GM18951 (cell line): ENCODE results near the gene EGLN1.
"Not testable (repeated sequence)": the region's sequence is repeated elsewhere in the genome, so short reads cannot be mapped to it uniquely, and the experiment has no call there.

ENCODE experiments used
- POLR2A ChIP-seq: IDR thresholded peaks from 4 replicates; pipeline ENCODE4 v1.6.1; 2011; ENCODE audit warnings: mild to moderate bottlenecking; ENCODE audit not compliant: insufficient read length, insufficient read depth; ENCODE audit errors: extremely low read depth
- in situ Hi-C: fragments of 300-500 bp; cut with MboI; formaldehyde crosslinking; loops from one replicate; pipeline ENCODE4 v1.12.0; 2022; ENCODE audit warnings: low sequenced_read_pairs, mixed read lengths, inconsistent platforms; ENCODE audit not compliant: unreplicated experiment

EGLN1 gene

DNA sequence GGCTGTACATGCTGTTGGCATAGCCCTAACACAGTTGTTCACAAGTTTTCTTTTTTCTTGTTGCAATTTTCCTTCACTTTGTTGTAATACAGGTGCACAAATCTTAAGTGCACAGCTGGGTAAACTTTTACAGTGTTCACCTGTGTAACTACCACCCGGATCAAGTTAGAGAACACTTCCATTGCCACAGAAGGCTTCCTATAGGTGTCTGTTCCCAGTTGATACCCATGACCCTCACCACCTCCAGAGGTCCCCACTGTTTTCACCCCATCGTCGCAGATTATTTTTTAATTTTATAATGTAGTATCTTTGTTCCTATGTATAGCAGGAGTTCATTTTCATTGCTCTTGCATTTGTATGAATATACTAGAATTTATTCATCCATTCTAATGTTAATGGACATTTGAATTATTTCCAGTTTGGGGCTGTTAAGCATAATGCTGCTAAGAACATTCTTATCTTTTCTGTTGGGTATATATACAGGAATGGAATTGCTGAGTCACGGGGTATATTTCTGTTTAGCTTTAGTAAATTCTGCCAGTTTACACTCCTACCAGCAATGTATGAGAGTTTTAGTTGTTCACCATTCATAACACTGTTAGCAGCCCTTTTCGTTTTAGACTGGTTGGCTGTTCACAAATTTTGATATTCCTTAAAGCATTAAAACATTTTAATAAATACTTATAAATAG is 67.6 kb downstream of the EGLN1 start:
- in situ Hi-C loops: loop anchor here (5.0 to 10.0 kb wide), 2 partner anchors 220 to 248 kb away; no protein-coding TSS in a partner anchor
- no peak for TF ChIP-seq POLR2A

DNA sequence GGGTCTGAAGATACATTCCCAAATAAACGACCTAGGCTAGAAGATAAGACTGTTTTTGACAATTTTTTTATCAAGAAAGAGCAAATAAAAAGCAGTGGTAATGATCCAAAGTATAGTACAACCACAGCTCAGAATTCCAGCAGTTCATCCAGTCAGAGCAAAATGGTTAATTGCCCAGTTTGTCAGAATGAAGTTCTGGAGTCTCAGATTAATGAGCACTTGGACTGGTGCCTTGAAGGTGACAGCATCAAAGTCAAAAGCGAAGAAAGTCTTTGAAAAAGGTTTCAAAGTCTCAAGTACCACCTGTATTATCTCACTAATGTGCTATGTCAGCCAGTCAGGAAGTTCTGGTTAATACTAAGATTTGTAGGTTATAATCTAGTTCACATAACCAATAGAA is 69.0 kb downstream of the EGLN1 start:
- in situ Hi-C loops: loop anchor here (10.0 kb wide), 1 partner anchor 222 kb away; no protein-coding TSS in a partner anchor
- no peak for TF ChIP-seq POLR2A

DNA sequence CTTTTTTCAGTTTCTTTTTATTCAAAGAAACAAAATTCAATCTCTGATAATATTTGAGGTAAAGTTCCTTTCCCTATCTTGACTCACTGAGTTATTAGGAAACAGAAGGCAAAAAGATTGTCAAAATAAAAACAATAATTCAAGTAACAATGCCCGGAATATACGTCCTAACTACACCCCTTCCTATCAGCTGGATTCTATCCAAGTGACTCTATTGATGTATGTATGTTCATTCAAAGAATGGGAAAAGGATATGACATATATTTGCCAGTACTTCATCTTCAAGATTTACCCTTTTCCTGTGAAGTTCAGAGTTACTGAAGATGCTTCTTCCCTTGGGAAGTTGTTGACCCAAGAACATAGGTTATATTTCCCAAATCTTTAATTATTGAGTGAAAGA is 70.3 kb downstream of the EGLN1 start:
- in situ Hi-C loops: loop anchor here (10.0 kb wide), 1 partner anchor 223 kb away; no protein-coding TSS in a partner anchor
- no peak for TF ChIP-seq POLR2A

DNA sequence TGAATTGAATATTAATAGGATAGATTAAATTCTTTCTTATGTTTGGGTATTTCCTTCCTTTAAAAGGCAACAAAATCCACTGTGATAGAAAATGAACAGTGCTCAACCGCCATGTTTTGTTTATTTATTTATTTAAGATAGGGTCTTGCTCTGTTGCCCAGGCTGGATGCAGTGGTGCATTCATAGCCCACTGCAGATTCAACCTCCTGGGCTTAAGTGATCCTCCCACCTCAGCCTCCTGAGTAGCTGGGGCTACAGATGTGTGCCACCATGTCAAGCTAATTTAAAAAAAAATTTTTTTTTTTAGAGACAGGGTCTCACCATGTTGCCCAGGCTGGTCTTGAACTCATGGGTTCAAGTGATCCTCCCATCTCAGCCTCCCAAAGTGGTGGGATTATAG is 73.2 kb downstream of the EGLN1 start:
- in situ Hi-C loops: not testable (repeated sequence)

DNA sequence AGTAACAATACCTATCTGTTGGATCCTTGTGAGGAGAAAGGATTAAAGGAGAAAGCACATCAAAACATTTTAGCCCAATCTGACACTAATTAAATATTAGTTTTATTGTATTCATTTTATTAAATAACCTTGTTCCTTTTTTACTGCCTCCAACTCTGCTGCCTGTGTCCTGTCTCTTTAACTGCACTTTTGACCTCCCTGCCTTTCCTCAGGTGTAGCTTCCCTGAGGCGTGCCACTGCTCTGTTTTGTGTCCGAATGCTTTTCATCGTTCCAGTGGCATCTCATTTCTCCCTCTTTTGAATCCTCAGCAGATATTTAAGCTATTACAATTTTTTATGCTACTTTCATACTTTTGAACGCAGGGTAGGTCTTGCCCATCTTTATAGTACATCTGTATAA is 73.6 kb downstream of the EGLN1 start:
- no peak for TF ChIP-seq POLR2A
- in situ Hi-C loops: no loop called here

DNA sequence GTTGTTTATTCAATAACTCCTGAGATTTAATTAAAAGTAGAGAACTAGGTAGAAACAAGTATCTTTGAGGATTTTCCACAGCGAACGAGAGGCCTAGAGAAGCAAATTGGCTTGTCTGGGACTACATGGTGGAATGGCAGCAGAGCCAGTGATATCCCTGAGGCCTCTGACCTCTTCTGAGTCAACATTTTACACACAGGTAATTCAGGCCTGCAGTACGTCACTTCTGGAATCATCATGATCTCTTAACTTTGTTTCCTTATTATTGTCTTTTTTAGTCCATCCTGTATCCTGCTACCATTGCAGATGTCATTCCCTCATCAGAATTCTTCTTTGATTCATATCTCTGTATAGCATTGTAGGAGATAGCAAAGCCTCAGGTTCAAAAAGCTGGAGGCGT is 74.1 kb downstream of the EGLN1 start:
- in situ Hi-C loops: no loop called here
- TF ChIP-seq POLR2A: no peak

DNA sequence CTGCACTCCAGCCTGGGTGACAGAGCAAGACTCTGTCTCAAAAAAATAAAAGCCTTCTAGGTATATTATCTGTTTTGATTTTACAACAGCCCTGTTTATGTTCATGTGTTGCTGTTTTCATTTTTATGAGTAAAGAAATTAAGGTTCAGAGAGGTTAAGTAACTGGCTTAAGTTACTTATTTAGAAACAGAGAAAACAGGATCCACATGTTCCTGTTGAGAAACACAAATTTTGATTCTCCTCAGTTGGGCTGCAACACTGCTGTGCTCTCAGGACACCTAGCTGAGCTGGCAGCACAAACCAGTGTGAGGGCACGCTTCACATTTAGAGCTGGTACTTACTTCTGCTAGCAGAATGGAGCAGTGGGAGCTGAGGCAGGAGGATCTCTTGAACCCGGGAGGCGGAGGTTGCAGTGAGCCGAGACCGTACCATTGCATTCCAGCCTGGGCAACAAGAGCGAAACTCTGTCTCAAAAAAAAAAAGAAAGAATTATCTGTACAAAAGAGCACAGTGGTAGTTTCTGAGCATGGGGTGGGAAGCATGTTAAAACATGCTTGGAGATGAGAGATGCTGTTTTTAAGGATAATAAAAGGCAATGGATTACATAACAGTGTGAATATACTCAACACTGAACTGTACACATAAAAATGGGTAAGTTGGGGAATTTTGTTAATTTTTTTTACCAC is 81.6 kb downstream of the EGLN1 start:
- TF ChIP-seq POLR2A: no peak
- in situ Hi-C loops: no loop called here

DNA sequence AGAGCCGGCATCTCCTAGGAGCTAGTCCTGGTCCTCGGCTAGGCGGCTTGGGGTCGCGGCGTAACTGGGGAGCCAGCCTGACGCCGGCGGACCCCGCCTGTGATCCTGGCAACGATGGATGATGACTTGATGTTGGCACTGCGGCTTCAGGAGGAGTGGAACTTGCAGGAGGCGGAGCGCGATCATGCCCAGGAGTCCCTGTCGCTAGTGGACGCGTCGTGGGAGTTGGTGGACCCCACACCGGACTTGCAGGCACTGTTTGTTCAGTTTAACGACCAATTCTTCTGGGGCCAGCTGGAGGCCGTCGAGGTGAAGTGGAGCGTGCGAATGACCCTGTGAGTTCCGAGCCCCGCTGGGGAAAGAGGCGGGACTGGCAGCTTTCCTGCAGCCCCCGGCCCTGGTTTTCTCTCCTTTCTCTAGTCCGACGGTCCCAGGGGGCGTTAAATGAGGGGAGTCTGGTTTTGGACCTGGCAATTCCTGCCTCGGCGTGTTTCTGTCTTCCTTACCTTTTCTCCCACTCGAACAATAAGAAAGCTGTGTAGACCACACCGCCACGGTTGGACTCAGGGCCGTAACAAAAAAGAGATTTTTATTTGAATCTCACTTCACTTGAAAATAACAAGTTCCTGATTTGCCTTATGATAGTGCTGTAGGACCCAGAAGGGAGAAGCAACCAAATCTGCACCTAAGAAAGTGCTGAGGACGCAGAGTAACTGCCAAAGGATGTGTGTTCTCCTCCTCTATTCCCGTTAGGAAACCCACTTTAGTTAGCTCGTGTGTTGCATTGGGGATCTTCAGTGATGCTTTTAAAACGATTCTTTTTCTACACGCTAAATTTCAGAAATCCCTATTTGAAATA is 83.6 kb downstream of the EGLN1 start, which contains the start of gene SPRTN:
Gene SPRTN (plus strand): TSS at position 24 of the 859 bp plus-strand sequence. CDS start 91 bp downstream, at position 115.
- in situ Hi-C loops: no loop called here
- TF ChIP-seq POLR2A: peak; percentile 42

DNA sequence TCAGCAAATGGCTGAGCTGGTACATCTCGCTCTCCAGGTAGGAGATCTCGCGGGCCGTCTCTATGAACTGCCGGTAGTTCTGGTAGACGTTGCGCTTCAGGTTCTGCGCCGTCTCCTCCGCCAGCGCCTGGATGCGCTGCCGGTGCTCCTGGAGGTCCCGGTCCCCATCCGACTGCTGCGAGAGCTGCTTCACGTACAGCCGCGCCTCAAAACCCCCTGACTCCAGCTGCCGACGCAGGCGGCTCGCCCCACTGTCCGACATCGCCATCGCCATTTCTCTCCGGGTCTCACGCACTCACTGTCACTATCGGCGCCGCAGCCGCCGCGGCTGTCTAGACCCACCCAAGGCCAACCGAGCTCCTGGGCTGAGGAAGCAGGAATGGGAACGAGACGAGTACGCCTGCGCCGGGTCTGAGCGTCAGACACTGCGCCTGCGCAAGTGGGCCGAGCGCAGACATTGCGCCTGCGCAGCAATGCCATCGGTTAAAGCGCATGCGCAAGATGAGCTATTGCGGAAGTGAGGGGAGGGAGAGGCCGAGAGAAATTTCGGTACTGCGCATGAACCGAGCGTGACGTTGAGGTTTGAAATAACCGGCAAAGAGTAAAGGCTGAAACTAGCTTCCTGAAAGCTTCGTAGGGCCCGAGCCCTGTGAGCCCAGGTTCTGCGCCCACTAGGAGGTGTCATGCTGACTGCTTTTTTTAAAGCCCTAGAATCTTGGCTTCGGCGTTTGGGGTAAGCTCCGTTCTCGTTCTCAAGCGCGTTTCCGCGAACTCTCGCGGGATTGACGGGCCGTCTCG is 84.4 kb downstream of the EGLN1 start, which contains the start of gene EXOC8:
Gene EXOC8 (minus strand): TSS at position 381 of the 798 bp plus-strand sequence. CDS start 107 bp downstream, at position 274.
- peak; percentile 83 for TF ChIP-seq POLR2A
- in situ Hi-C loops: no loop called here

DNA sequence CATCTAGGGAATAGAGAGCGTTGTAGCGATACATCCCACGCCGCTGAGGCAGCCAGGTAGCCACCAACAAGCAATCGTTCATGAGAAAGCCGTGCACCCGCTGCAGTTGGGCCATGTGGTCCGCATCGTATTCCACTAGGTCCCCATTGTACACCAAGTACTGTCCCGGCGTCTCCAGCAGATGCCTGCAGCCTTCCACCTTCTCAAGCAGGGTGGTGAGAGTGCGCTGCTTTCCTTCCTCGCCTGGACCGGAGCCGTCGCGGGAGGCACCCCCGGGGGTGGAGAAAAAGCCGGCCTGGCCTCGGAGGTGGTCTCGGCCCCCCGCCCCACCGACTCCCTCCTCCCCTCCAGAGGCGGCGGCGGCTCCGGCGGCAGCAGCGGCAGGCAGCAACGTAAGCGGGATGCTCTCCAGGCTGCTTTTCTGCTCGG is 85.0 kb downstream of the EGLN1 start:
- in situ Hi-C loops: no loop called here

DNA sequence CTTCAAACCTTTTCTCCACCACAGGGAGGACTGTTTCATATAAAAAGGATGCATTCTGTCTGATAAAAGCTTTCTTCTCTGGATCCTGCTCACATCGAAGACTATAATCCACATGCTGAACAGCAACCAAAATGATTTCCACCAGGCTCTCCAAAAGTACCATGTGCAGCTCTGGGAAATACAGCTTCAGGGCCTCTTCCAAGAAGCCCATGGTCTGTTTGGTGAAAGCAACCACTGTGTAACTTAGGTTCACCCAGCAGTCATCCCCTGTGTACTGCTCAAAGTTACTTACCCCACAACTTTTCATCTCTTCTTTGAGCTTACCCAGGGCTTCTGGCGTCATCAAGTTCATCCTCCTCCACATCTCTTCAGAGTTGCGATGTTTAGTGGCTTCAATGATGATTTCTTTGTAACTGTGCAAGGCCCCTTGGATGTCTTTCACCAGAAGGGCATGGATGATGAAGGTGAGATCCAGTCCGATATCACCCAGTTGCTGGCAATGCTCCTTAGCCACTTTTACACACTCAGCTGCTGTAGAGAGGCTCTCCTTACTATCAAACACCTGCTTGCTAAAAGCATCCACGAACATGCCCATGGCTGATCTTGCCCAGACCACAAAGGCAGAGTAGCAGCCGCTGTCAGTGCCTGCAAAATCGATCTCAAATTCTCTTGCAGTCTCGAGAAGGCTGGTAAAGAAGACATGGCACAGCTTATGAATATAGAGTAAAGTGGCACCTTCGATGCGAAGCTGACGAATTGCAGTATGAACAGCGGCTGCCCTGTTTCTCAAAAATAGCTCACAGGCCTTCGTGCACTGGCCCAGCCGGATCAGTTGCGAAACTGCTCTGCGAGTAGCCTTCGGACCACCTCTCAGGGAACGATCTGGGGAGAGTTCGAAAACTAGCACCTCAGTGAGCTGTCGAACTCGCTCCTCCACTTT is 86.2 kb downstream of the EGLN1 start:
- TF ChIP-seq POLR2A: no peak
- in situ Hi-C loops: no loop called here

More for the DNA sequence above, 85.0 kb downstream of the EGLN1 start:
- no peak for TF ChIP-seq POLR2A
